Heart right ventricle (tissue), 16 donors: ENCODE data around the gene C5AR2. TPM values are rescaled to one million over a fixed set of nuclear protein-coding genes. Genes with fewer than 3 reads are reported as not detected.
A peak's percentile ranks its signal among the peaks of the same experiment; 100 is the strongest.

Source experiments
- ATAC-seq, 8 donors: fragments of 200-7000 bp; cut with Tn5 transposase; one replicate each; pipeline ENCODE4 v1.9.1; 2020; ENCODE audit warnings: mild to moderate bottlenecking in 8 of 8, moderate library complexity in 8 of 8, moderate number of reproducible peaks in 1 of 8
- DNase-seq, 2 donors: peaks; one replicate each; pipeline ENCODE4 v3.0.0-alpha.2; 2020
- H3K27ac ChIP-seq, 10 donors: fragments of 200-600 bp; sonication (generic) in 2 of 10; one replicate each; pipeline versions ENCODE4 v1.5.0 to v1.8.0; 2020 to 2022; ENCODE audit warnings: mild to moderate bottlenecking in 3 of 10
- H3K27me3 ChIP-seq, 7 donors: fragments of 200-600 bp; one replicate each; pipeline ENCODE4 v1.8.0; 2021 to 2022; ENCODE audit warnings: mild to moderate bottlenecking in 2 of 7
- H3K36me3 ChIP-seq, 9 donors: fragments of 200-600 bp; sonication (generic) in 1 of 9; one replicate each; pipeline versions ENCODE4 v1.5.0 to v1.8.0; 2020 to 2022; ENCODE audit warnings: mild to moderate bottlenecking in 2 of 9
- H3K4me1 ChIP-seq, 9 donors: fragments of 200-600 bp; sonication (generic) in 1 of 9; one replicate each; pipeline versions ENCODE4 v1.5.0 to v1.8.0; 2020 to 2022; ENCODE audit warnings: mild to moderate bottlenecking in 4 of 9
- H3K4me3 ChIP-seq, 10 donors: fragments of 200-600 bp; sonication (generic) in 2 of 10; one replicate each; pipeline versions ENCODE4 v1.5.0 to v1.8.0; 2020 to 2022; ENCODE audit warnings: mild to moderate bottlenecking in 7 of 10, moderate library complexity in 2 of 10
- H3K9me3 ChIP-seq, 11 donors: fragments of 200-600 bp in 10 of 11; sonication (generic) in 2 of 11; one replicate each; pipeline versions ENCODE4 v1.5.0 to v1.8.0; 2013 to 2022; ENCODE audit warnings: mild to moderate bottlenecking in 2 of 11, control low read depth in 1 of 11, moderate library complexity in 1 of 11
- WGBS, 2 donors: extraction: QIAGEN DNeasy Blood & Tissue Kit; methylation state at CpG; one replicate each; pipeline ENCODE4 v1.1.7; 2013; ENCODE audit warnings: inconsistent platforms in 1 of 2; 5-methylcytosine and 5-hydroxymethylcytosine counted together
- intact Hi-C, 10 donors: fragments of 100-400 bp; cut with DNase I; formaldehyde crosslinking; loops; one replicate each; pipeline versions ENCODE4 v1.11.1 to v1.14.2; 2022
- polyA plus RNA-seq, 2 donors: library from polyadenylated mRNA; stranded (reverse); fragments of 200-250 nt; gene quantifications; one replicate each; pipeline ENCODE4 v1.2.3, GENCODE V29; 2013
- total RNA-seq, 10 donors: library from RNA; stranded (reverse); fragmentation: NEBNext Ultra II Directional in 3 of 10; extraction: Animal tissue kit (Norgen Biotek cat#: 25700) in 3 of 10; gene quantifications; one replicate each; pipeline versions ENCODE4 v1.2.1 to v1.2.4, GENCODE V29; 2021 to 2023
- TF ChIP-seq, protein P1 (sequence below), 9 donors: fragments of 200-600 bp; sonication (generic) in 2 of 9; IDR thresholded peaks; one replicate each; pipeline versions ENCODE4 v1.5.0 to v1.8.0; 2021 to 2022; ENCODE audit warnings: antibody characterized with exemption in 9 of 9, mild to moderate bottlenecking in 5 of 9, moderate library complexity in 1 of 9
- donor health status: Arrhythmogenic right ventricular cardiomyopathy.
- donor health status: ischemic (EF 13 %, LVEDD 7.1; RV severe dilation, severe dysfunction).
- donor health status: healthy with polysubstance abuse.
- donor health status: DM: no; HTN: yes; CAD: no.
- donor health status: DM: no; HTN: no; CAD: no.
- donor health status: ischemic (EF 25% LVEDD 6.9; RV normal size, moderate dysfunction).
- donor health status: ischemic (EF 25% LVEDD 5.7; RV mildly dilated, moderate dysfunction).
- donor health status: healthy.
- donor health status: DM: yes; HTN: yes; CAD: no.
- donor health status: Ischemic cardiomyopathy.
- donor health status: ischemic (EF 35%, LVEDD 5.7; RV mildly dilated, moderate dysfunction).
- donor health status: nonischemic (EF 11% LVEDD 7.7; RV severe dilation, severe dysfunction).
- donor health status: DM: yes; HTN: yes; CAD: no.
- donor health status: PGD.
- donor health status: ischemic (EF 29% LVEDD 5.4; RV normal size, mild dysfunction).
- donor health status: nonischemic (EF 23%, LVEDD 6.1; RV moderate dilation, normal function).

Gene C5AR2
- total and polyA plus RNA-seq, 12 donors: 0.22 to 2.3 (median 0.54) TPM

DNA sequence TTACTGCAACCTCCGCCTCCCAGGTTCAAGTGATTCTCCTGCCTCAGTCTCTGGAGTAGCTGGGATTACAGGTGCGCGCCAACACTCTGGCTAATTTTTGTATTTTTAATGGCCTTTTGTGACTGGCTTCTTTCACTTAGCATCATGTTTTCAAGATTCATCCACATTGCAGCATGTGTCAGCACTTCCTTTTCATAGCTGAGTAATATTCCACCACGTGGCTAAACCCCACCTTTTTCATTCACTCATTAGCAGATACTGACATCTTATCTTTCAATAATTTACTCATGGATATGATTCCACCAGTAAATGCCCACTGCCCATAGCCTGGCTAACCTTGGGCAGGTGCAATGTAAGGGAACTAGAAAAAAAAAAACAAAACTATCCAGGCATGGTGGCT is 15.5 kb upstream of the C5AR2 start:
- intact Hi-C loops: no loop called here
- H3K27ac ChIP-seq: peak overlapping the region in 2 of 10 donors; percentile 40 to 95
- H3K9me3 ChIP-seq: peaks cover 0 to 2% (median 0%) of the 10 kb centered on the region in 11 donors
- H3K27me3 ChIP-seq: peaks cover 0 to 19% (median 8%) of the 10 kb centered on the region in 7 donors
- no peak for DNase-seq
- peaks cover 0 to 49% (median 0%) of the 10 kb centered on the region in 9 donors for H3K36me3 ChIP-seq
- TF ChIP-seq, protein P1, sequence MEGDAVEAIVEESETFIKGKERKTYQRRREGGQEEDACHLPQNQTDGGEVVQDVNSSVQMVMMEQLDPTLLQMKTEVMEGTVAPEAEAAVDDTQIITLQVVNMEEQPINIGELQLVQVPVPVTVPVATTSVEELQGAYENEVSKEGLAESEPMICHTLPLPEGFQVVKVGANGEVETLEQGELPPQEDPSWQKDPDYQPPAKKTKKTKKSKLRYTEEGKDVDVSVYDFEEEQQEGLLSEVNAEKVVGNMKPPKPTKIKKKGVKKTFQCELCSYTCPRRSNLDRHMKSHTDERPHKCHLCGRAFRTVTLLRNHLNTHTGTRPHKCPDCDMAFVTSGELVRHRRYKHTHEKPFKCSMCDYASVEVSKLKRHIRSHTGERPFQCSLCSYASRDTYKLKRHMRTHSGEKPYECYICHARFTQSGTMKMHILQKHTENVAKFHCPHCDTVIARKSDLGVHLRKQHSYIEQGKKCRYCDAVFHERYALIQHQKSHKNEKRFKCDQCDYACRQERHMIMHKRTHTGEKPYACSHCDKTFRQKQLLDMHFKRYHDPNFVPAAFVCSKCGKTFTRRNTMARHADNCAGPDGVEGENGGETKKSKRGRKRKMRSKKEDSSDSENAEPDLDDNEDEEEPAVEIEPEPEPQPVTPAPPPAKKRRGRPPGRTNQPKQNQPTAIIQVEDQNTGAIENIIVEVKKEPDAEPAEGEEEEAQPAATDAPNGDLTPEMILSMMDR (IDR thresholded peaks at IDR 0.05): no peak
- no peak for ATAC-seq
- H3K4me1 ChIP-seq: peaks cover 0 to 48% (median 0%) of the 10 kb centered on the region in 9 donors
- 89 to 91% methylated on average over 4 of the region's 4 CpGs for WGBS, 2 donors
- H3K4me3 ChIP-seq: no peak overlapping the region

DNA sequence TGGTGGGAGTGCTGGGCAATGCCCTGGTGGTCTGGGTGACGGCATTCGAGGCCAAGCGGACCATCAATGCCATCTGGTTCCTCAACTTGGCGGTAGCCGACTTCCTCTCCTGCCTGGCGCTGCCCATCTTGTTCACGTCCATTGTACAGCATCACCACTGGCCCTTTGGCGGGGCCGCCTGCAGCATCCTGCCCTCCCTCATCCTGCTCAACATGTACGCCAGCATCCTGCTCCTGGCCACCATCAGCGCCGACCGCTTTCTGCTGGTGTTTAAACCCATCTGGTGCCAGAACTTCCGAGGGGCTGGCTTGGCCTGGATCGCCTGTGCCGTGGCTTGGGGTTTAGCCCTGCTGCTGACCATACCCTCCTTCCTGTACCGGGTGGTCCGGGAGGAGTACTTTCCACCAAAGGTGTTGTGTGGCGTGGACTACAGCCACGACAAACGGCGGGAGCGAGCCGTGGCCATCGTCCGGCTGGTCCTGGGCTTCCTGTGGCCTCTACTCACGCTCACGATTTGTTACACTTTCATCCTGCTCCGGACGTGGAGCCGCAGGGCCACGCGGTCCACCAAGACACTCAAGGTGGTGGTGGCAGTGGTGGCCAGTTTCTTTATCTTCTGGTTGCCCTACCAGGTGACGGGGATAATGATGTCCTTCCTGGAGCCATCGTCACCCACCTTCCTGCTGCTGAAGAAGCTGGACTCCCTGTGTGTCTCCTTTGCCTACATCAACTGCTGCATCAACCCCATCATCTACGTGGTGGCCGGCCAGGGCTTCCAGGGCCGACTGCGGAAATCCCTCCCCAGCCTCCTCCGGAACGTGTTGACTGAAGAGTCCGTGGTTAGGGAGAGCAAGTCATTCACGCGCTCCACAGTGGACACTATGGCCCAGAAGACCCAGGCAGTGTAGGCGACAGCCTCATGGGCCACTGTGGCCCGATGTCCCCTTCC is 11.8 kb upstream of the C5AR2 start:
- H3K9me3 ChIP-seq: peaks cover 0 to 5% (median 0%) of the 10 kb centered on the region in 11 donors
- peaks cover 0 to 42% (median 0%) of the 10 kb centered on the region in 9 donors for H3K36me3 ChIP-seq
- ATAC-seq (no peak), DNase-seq (no peak)
- WGBS, 2 donors: 90 to 91% methylated on average over 46 of the region's 46 CpGs
- H3K4me1 ChIP-seq: peaks cover 0 to 48% (median 0%) of the 10 kb centered on the region in 9 donors
- H3K27ac ChIP-seq: peak overlapping the region in 1 of 10 donors; percentile 88
- peaks cover 0 to 37% (median 16%) of the 10 kb centered on the region in 7 donors for H3K27me3 ChIP-seq
- TF ChIP-seq, protein P1 (IDR thresholded peaks at IDR 0.05): no peak
- H3K4me3 ChIP-seq: no peak overlapping the region
- intact Hi-C loops: no loop called here

DNA sequence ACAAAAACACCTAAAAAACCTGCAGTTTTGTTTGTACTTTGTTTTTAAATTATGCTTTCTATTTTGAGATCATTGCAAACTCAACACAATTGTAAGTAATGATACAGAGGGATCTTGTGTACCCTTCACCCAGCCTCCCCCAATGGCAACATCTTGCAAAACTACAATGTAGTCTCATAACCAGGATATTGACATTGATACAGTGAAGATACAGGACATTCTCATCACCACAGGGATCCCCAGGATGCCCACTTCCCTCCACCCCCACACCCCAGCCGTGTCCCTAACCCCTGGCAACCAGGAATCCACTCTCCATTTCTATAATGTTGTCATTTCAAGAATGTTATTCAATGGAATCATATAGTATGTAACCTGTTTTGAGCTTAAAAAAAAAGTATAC is 10.3 kb upstream of the C5AR2 start:
- peak overlapping the region in 2 of 10 donors; percentile 19 to 88 for H3K27ac ChIP-seq
- WGBS, 2 donors: 76 to 91% methylated on average over 1 of the region's 1 CpG
- peaks cover 0 to 5% (median 0%) of the 10 kb centered on the region in 11 donors for H3K9me3 ChIP-seq
- no peak for ATAC-seq
- intact Hi-C loops: no loop called here
- no peak overlapping the region for H3K4me3 ChIP-seq
- peaks cover 0 to 36% (median 0%) of the 10 kb centered on the region in 9 donors for H3K4me1 ChIP-seq
- peaks cover 0 to 44% (median 17%) of the 10 kb centered on the region in 7 donors for H3K27me3 ChIP-seq
- TF ChIP-seq, protein P1 (IDR thresholded peaks at IDR 0.05): no peak
- H3K36me3 ChIP-seq: peaks cover 0 to 34% (median 0%) of the 10 kb centered on the region in 9 donors
- DNase-seq: no peak

DNA sequence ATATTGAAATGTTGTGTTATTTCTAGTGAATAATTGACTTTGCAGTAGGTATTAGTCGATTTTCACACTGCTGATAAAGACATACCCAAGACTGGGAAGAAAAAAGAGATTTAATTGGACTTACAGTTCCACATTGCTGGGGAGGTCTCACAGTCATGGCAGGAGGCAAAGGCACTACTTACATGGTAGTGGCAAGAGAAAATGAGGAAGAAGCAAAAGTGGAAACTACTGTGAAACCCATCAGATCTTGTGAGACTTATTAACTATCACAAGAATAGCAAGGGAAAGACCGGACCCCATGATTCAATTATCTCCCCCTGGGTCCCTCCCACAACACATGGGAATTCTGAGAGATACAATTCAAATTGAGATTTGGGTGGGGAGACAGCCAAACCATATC is 9.9 kb upstream of the C5AR2 start:
- H3K27ac ChIP-seq: peak overlapping the region in 3 of 10 donors; percentile 5 to 88 (median 19)
- H3K9me3 ChIP-seq: peaks cover 0 to 5% (median 0%) of the 10 kb centered on the region in 11 donors
- 68 to 75% methylated on average over 2 of the region's 2 CpGs for WGBS, 2 donors
- ATAC-seq (peak in 1 of 8 donors; percentile 32), DNase-seq (no peak)
- H3K27me3 ChIP-seq: peaks cover 0 to 46% (median 17%) of the 10 kb centered on the region in 7 donors
- H3K4me3 ChIP-seq: no peak overlapping the region
- peaks cover 0 to 32% (median 0%) of the 10 kb centered on the region in 9 donors for H3K36me3 ChIP-seq
- peaks cover 0 to 33% (median 0%) of the 10 kb centered on the region in 9 donors for H3K4me1 ChIP-seq
- TF ChIP-seq, protein P1 (IDR thresholded peaks at IDR 0.05): no peak
- intact Hi-C loops: no loop called here
